Activated CD4-positive, alpha-beta T cell treated with anti-CD3 and anti-CD28 coated beads for 4 hours (primary cell): Measurements from ENCODE around the gene ST7.

Experiments used
- DNase-seq, 2 donors: peaks; one replicate each; pipeline ENCODE4 v3.0.0-alpha.2; 2020

ST7 gene

DNA sequence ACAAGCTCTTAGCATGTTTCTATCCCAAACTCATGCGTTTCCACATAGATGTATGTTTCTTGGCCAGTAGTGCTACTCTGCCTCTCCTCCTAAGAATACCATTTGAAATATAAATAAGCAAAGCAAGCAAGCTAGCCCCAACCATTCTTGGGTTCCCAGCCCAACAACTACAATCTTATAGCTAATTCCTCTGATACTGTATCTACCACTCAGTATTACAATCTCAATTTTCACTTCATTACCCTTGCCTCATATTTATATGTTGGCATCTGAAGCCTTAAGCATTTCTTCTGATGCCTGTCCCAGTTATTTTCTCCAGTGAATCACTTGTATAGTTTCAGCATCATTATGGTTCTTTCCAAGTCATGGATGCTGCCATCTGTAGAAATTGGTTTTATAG is 181.1 kb downstream of the ST7 start:
- no peak for DNase-seq

DNA sequence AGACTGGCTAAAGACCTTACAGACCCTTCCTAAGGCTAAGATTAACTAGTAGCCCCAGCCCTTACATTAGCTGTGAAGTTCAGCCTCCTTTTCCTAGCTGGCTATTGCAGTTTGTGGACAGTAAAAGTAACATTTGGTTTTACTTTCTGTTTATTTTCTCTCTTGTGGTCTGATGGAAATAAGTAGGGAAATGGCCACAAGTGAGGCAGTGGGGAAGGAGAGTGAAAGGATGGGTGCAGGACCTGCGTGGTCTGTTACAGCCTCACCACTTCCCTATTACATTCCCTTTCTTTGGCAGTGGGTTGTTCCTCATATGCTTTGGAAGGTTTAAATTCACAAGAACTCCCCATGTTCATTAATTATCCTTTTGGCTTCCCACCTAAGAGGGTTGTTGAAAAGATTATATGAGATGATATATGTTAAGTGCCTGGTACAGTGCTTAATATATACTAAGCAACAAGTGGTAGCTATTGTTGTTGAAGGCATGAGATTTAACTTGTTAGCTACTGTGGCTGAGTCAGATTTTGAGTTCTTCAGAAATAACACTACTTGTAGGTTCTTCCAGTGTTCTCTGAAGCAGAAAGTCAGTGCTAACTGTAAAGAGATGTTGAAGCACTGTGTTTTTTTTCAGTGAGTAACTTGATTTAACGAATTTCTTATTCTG is 181.7 kb downstream of the ST7 start:
- no peak for DNase-seq

DNA sequence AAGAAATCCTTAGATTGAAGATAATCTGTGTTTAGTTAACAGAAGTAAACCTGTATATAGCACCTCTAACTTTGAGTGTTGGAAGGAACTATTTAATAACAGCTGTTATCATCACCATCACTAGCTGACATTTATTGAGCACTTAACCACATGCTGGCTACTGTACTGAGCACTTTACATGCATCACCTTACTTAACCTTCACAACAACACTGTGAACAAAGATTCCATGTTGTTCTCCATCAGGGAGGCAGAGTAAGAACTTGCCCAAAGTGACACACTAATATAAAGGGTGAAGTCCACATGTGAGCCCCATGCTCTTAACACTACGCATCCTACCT is 182.2 kb downstream of the ST7 start:
- no peak for DNase-seq

DNA sequence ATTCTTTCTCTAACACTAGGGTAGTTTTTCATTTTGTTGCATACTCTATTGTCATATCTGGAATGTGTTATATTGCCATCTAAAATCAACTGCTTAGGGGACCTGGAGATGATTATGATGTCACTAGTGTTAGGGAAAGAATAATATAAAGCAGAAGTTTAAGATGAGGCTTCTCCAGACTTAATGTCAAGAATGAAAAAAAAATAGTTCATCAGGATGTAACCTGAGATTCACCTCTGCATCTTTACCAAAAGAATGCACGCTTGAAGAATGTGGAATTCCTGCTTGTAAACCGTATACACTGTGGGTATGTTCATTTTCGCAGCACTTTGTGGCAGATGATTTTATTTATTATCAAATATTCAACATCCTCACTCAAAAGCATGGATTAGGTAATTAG is 184.6 kb downstream of the ST7 start:
- no peak for DNase-seq

DNA sequence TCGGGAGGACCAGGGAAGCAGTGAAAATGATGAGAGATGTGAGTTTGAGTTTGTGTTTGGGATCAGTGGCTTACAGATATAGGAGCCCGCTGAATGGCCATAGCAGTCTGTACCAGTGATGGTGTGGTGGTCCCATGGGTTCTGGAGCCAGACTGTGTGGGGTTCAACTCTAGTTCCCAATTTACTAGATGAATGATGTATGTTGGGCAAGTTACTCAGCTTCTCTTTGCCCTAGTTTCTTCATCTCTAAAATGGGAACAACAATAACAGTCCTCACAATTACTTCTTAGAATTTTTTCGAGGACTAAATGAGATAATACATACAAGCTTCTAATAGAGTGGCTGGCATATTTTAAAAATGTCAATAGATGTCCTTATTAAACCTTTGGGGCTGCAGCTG is 185.2 kb downstream of the ST7 start:
- DNase-seq, result no peak

DNA sequence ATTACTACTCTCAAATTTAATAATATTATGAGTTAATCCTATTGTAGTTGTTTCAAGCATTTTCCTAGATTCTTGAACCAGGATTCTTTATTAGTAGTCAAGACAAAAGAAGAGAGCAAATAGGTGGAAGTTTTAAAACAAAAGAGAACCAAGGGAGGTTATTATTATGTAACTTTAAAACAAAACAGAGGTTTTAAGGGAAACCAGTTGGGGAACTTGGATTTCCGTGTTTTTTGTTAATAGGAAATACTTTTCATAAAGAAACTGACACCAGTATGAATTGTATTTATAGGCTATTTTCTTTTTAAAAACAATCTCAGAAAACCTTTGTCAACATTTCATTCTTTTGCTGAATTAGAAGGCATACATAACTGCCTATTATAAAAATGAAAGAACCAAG is 185.7 kb downstream of the ST7 start:
- no peak for DNase-seq

DNA sequence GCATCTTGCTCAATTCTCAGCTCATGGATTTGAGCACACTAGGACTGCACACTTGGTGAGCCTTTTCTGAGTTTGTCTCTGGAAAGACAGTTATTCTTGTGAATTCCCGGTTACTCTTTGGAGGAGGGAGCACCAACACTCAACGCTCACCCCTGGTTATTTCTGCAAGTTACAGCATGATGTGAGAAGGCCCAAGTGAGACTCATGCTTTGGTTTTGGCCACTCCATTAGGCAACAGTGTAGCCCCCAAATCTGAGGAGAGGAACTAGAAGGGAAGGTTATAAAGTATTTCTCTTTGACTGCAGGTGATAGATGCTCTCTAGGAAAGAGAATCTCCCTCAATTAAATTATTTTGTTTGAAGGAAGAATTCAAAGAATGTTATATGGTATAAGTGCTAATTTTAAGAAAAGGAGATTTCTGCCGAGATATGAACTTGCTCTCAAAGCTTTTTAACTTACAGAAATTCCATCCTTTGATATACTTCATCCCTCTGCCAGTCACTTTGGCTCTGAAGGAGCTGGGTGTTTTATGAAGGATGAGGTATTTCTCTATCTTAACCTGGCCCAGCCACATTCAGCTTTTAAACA is 186.2 kb downstream of the ST7 start:
- DNase-seq, result no peak

DNA sequence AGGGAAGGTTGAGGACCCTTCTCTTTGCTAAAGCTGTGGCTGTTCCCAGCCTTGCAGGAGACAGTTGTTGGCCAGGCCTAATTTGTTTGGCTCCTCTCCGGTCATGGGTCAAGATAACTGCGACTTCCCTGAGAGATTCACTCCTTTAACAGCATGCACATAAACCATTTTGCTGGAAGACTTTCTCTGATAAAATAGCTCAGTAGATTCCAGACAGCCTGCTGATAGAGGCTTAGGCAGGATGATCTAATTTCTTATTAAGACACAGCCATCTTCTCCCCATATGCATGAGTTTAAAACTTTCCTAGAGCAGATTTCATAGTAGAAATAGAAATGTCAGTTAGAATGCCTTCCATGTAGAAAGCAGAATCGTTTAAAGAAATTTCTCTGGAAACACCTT is 187.6 kb downstream of the ST7 start:
- DNase-seq, result no peak

DNA sequence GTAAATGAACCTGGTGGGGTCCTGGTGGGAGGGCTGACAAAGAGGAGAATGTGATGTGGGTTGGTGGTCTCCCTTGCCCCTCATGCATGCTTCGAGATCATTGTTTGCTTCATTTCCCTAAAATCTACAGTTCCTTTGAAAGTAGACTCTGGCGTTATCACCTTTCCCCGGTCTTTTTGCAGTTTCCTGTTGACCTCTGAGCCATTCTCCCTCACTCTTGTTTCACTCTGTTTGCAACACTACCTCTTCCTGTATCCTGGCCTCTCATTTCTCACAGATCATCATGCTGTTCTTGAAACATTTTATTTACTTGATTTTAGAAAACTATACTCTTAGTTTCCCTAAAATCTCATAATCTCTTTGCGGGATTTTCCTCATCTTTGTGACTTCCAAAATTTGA is 189.8 kb downstream of the ST7 start:
- no peak for DNase-seq

DNA sequence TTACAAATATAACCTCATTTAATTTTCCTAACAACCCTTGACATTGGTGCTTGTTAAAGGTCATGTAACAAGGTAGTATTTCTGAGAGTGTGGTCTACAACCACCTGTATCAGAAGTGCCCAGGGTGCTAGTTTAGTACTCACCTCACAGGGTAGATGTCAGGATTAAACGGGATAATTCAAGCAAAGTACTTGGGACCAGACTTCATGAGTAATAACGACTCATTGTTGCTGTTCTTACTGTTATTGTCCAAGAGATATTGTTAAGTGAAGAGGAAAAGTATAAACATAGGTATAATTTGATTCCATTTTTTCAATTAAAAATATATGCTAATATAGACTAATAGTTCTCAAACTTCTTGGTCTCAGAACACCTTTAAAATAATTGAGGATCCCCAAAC is 190.3 kb downstream of the ST7 start:
- no peak for DNase-seq

DNA sequence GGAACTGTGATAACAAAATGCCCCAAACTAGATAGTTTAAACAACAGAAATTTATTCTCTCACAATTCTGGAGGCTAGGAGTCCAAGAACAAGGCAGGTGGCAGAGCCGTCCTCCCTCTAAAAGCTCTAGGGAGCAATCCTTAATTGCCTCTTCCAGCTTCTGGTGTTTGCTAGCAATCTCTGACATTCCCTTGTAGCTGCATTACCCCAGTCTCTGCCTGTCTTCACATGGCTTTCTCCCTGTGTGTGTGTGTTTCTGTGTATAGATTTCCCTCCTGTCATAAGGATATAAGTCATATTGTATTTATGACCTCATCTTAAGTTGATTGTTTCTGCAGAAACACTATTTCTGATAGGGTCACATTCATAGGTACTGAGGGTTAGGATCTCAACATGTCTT is 192.0 kb downstream of the ST7 start:
- DNase-seq, result no peak

DNA sequence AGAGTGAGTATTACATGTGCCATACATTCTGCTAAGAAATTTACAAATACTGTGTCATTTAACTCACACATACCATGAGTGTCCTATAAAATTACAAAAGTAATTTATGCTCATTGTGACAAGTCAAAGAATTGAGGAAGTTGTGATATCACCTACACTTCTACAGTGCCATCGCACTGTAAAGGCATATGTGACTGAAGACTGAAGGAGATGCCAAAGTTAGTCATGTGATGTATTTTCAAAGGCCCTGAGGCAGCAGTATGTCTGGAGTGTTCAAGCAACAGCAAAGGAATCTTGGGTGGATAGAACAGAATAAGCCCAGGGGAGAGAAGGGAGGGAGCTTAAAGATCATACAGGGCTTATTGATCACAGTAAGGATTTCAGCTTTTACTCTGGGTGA is 192.8 kb downstream of the ST7 start:
- no peak for DNase-seq

DNA sequence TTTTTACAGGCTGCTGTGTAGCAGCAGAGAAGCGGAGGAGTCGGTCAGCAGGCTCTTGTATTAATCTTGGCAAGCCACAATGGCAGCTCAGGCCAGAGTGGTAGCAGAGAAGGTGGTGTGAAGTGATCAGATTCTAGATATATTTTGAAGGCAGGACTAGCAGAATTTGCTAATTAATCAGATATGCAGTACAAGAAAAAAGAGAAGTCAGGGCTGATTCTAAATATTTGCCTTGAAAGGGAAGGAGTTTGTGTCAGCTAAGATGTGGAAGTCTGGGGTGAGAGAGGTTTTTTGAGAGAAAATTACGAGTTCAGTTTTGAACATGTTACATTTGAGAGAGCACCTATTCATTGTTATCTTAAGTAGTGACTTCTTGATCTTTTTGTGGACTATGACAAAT is 193.2 kb downstream of the ST7 start:
- no peak for DNase-seq

DNA sequence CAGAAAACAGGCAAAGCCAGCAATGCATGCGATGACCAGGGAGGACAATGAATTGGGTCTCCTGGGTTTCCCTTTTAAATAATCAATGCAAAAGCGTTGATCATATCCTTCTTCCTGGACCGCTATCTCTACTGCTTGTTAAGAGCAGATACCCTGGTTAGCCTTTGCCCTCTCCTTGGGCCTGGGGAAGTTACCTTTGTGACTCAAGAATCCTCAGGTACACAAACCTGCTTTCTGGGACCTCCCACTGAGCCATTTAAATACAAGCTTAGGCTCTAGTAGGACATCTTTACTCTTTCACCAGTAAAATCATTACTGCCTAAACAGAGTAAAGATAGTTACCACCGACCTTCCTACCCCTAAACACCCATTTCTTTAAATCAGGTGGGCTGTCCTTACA is 195.7 kb downstream of the ST7 start:
- no peak for DNase-seq

DNA sequence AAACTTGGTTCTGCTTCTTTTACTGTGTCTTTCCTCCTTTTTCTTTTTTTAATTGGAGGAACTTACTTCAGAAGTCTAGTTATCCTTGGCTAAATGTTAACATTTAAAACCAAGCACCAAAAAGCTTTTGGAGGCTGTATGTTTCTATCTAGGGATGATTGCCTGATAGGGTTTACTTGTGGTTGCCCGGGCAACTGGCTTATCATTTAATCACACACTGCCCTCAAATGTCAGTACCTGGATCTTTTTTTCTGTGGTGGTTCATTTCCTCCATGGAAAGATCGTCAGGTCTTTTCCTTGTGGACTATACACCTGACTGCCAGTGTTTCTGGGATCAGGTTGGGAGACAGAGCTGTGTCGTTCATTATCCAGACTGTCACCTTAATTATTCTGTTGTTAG is 196.4 kb downstream of the ST7 start:
- DNase-seq, result no peak

DNA sequence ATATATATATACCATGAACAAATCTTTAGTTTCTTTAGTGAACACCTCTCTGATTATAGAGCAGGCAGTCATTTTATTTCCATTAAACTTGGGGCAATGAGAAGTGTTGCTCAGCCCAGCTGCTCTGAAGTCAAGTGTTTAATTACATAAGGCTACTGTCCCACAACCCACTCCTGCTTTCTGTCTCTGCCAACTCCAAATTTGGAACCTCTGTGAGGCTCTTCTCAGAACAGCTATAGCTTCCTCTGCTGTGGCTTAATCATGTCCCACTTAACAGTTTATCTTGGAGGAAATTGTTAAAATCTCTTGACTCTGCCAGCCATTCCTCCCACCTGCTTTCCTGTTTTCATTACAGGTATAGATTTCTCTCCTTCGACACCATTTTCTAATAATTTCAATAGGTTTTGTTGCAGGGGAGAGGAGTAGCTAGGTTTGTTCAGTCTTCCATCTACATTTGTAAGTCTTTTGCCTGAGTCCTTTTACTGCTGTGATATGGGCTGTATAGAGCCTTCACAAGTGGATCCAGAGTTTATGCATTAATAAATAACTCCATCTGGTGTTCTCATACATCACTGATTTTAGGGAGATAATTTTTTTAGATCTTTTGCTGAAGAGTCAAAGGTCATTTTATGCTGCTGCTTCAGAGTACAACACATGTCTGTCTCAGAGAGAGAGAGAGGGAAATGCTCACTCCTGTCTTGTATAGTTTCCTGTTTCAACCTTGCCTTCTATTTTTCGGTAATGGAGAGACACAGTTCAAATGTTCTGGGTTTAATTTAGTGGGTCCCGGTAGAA is 199.1 kb downstream of the ST7 start:
- DNase-seq, result no peak

DNA sequence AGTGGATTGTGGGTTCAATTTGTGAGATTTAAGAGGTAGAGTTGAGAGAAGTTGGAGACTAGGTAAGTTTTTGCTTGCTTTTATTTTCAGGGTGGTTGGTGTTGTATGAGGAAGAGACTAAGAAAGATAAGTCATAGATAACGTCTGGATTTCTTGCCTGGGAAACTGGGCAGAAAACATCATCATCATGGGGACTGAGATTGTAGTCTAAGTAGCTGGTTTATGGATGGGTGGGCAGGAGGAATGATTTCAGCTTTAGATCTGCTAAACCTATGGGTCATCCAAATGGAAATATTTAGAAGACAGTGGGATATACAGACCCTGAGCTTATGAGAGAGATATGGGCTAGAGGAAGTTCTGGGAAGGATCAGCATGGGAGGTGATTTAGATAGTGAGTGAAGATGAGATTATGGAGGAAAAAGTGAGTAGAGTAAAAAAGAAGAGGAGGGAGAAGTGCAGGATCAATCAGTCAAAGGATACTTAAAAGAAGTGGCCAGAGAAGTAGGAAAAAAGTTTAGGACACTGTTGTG is 199.8 kb downstream of the ST7 start:
- DNase-seq, result no peak

DNA sequence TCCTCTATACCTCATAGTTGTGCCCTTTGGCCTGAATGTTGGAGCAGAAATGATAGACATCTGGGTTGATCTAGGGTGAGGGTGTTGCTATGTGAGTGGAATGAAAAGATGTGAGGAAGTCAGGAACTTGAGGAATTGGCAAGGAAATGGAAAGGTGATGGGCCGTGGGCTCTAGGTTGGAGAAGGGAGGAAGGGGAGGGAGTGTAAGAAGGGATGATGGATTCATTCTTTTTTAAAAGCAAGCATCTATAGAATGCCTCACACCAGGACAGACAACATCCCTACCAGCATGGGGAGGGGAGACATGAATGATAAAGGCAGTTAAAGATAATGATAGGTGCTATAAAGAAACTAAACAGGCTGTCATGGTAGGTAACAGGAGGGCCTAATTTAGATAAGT is 201.4 kb downstream of the ST7 start:
- no peak for DNase-seq

DNA sequence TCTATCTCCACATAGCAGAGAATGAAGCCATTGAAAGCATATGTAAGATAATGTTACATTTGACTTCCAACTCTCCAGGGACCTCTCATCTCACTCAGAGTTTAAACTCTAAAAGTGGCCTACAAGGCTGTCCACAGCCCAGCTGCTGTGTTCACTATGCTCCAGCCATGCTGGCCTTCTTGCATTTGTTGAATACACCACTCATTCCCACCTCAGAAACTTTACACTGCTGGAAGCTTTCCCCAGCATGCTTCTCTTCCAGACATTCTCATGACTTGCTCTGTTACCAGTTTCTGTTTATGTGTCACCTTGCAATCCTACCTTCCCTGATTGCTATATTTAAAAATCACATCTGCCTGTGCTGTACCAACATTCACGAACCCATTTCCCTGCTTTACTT is 202.4 kb downstream of the ST7 start:
- no peak for DNase-seq

DNA sequence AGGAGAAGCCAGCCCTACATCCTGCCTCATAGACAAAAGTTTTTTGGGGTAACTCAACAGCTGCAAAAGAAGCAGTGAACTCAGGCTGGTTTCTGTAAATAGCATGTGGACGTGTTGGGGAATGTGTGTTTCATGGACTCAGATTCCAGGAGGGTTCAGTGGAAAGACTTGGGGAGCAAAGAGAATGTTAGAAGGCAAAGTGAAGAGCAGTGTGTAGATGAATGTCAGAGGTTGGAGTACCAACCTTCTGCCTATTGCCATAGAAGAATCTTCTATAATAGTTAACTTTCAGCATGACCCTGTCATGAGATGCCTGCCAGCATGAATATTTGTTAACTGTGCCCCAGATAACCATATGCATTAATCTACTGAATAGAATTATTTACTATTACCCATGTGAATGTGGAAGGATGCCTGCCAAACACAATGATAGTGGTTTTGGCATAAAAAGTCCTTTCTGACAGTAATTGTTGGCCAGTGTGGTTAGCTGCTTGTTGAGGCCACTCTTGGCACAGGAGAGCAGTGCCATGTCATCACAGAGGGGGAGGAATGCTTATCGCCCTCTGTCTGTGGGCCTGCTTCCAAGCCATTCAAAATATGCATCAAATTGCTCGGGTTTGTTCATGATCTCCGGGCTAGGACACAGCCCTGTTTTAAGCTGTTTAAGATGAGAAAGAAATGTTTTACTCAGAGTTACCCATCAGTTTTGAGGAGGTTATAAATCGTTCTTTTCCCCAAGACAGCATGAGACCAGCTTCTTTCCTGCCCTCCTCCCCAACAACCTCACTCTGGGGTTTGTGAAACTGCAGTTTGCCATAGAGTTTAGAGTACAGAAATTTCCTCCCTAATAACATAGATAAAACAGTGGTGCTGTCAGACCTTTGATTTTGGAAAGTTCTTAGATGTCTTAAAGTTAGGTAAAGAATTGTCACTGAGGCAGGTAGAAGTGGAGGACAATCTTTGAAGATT is 204.2 kb downstream of the ST7 start:
- no peak for DNase-seq

DNA sequence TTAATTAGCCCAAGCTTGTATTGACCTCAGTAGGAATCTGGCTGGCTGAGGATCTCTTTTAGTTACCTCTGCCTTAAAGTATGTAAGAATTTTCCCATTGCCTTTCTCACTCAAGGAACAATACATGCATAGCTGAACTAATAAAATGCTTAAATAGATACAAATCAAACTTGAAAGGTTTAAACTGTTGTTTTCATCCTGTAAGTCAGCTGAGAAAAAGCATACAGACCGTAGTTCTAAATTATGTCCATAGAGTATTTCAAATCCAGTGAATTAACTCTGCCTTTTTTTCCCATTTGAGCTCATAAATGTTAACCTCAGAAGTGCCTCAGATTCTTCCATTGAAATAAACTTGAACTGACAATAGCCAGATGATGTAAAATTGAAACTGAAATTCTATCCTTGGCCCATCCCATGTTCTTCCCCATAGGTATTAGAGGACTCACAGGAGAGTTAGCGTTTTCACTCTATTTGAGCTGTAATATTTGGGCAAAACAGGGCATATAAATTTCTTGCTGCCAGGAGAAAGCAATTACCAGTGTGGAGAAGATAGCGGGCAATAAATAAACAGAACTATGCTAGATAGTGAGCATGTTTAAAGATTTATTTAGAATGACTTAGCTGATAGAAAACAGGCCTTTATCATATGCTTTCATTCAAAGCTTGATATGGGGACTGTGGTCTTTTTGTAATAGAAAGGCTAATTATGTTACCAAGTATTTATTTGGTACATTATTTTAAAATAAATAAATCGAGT is 205.8 kb downstream of the ST7 start:
- DNase-seq, result no peak

DNA sequence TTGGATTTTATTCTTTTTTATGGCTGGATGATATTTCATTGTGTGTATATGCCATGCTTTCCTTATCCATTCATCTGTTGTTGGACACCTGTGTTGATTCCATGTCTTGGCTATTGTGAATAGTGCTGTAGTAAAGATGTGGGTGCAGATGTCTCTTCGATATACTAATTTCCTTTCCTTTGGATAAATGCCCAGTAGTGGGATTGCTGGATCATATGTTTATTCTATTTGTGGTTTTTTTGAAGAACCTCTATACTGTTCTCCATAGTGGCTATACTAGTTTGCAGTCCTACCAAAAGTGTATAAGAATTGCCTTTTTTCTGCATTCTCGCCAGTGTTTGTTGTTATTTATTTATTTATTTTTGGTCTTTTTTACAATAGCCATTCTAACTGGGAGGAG is 209.8 kb downstream of the ST7 start:
- DNase-seq, result no peak
